Hematopoietic multipotent progenitor cell treated with erythropoietin and hydrocortisone succinate and interleukin-3 and kit ligand, for 6 days (in vitro differentiated cells): ENCODE results near the gene AKAP6.
"Not testable (repeated sequence)": the region's sequence is repeated elsewhere in the genome, so short reads cannot be mapped to it uniquely, and the experiment has no call there.

Source experiments
- DNase-seq: peaks from one replicate; pipeline ENCODE4 v3.0.0-alpha.2; 2015

AKAP6 gene

GRCh38 chr14:32453857-32454810, 125.0 kb downstream of the AKAP6 start:
- DNase-seq, result no peak

GRCh38 chr14:32457213-32457920, 128.3 kb downstream of the AKAP6 start:
- no peak for DNase-seq

GRCh38 chr14:32458720-32459119, 129.6 kb downstream of the AKAP6 start:
- DNase-seq, result no peak

- no peak for DNase-seq
Observed at GRCh38 chr14:32460267-32460666, 131.2 kb downstream of the AKAP6 start.

- DNase-seq, result not testable (repeated sequence)
Observed at GRCh38 chr14:32462553-32462952, 133.5 kb downstream of the AKAP6 start.

- no peak for DNase-seq
Observed at GRCh38 chr14:32468955-32469354, 139.9 kb downstream of the AKAP6 start.

GRCh38 chr14:32469388-32470160, 140.5 kb downstream of the AKAP6 start:
- peak; percentile 66 for DNase-seq

GRCh38 chr14:32470161-32470715, 141.1 kb downstream of the AKAP6 start:
- no peak for DNase-seq

- DNase-seq, result no peak
Observed at GRCh38 chr14:32471181-32471580, 142.1 kb downstream of the AKAP6 start.

GRCh38 chr14:32472076-32472475, 143.0 kb downstream of the AKAP6 start:
- DNase-seq, result no peak

GRCh38 chr14:32472512-32473463, 143.7 kb downstream of the AKAP6 start:
- no peak for DNase-seq

- DNase-seq, result no peak
Observed at GRCh38 chr14:32473464-32473855, 144.4 kb downstream of the AKAP6 start.

- DNase-seq, result no peak
Observed at GRCh38 chr14:32474478-32475195, 145.5 kb downstream of the AKAP6 start.

GRCh38 chr14:32476532-32476931, 147.4 kb downstream of the AKAP6 start:
- no peak for DNase-seq

- no peak for DNase-seq
Observed at GRCh38 chr14:32477396-32477795, 148.3 kb downstream of the AKAP6 start.

- DNase-seq, result no peak
Observed at GRCh38 chr14:32478050-32478449, 149.0 kb downstream of the AKAP6 start.

GRCh38 chr14:32480337-32480736, 151.2 kb downstream of the AKAP6 start:
- DNase-seq, result no peak

GRCh38 chr14:32481707-32482106, 152.6 kb downstream of the AKAP6 start:
- no peak for DNase-seq

GRCh38 chr14:32491416-32492016, 162.4 kb downstream of the AKAP6 start:
- no peak for DNase-seq

GRCh38 chr14:32492457-32492856, 163.4 kb downstream of the AKAP6 start:
- no peak for DNase-seq
